Loucy (cell line): Measurements from ENCODE around the gene CCR4.

Experiments
- EZH2phosphoT487 ChIP-seq: fragments of 200-600 bp; IDR thresholded peaks from 2 replicates; pipeline ENCODE4 v1.6.1; 2018; ENCODE audit warnings: antibody characterized with exemption, mild to moderate bottlenecking, moderate library complexity, borderline replicate concordance
- TF ChIP-seq, protein P1 (sequence below): fragments of 200-600 bp; sonication (generic); conservative IDR thresholded peaks from 2 replicates; pipeline ENCODE4 v1.5.1; 2014; ENCODE audit warnings: mild to moderate bottlenecking, antibody characterized with exemption, low read length

GRCh38 chr3:32913790-32914446 lies 37.5 kb upstream of the CCR4 start:
- TF ChIP-seq, protein P1, sequence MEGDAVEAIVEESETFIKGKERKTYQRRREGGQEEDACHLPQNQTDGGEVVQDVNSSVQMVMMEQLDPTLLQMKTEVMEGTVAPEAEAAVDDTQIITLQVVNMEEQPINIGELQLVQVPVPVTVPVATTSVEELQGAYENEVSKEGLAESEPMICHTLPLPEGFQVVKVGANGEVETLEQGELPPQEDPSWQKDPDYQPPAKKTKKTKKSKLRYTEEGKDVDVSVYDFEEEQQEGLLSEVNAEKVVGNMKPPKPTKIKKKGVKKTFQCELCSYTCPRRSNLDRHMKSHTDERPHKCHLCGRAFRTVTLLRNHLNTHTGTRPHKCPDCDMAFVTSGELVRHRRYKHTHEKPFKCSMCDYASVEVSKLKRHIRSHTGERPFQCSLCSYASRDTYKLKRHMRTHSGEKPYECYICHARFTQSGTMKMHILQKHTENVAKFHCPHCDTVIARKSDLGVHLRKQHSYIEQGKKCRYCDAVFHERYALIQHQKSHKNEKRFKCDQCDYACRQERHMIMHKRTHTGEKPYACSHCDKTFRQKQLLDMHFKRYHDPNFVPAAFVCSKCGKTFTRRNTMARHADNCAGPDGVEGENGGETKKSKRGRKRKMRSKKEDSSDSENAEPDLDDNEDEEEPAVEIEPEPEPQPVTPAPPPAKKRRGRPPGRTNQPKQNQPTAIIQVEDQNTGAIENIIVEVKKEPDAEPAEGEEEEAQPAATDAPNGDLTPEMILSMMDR, result no peak
- TF ChIP-seq EZH2phosphoT487, result no peak
